GM12891 (cell line): ENCODE measurements around the gene ADAMTS15.

Experiments used
- DNase-seq: peaks from one replicate; pipeline ENCODE4 v3.0.0; 2011; ENCODE audit warnings: low spot score; ENCODE audit not compliant: insufficient read length
- FAIRE-seq: peaks from 2 replicates; lab custom pipeline; 2011; peaks lifted over from hg19 to GRCh38; lab: Jason Lieb, UNC
- PAX5 ChIP-seq: IDR thresholded peaks from 2 replicates; pipeline ENCODE4 v1.6.1; 2011; ENCODE audit warnings: low read length, moderate library complexity, mild to moderate bottlenecking; ENCODE audit not compliant: insufficient read depth, severe bottlenecking
- POLR2A ChIP-seq: IDR thresholded peaks from 2 replicates; pipeline ENCODE4 v1.6.1; 2011; ENCODE audit warnings: low read depth, low read length, control low read depth
- POLR2AphosphoS5 ChIP-seq: IDR thresholded peaks from 2 replicates; pipeline ENCODE4 v1.6.1; 2011; ENCODE audit warnings: low read depth, low read length, control low read depth
- POU2F2 ChIP-seq: IDR thresholded peaks from 2 replicates; pipeline ENCODE4 v1.6.1; 2011; ENCODE audit warnings: low read depth, mild to moderate bottlenecking, control low read depth, low read length, moderate library complexity
- SPI1 ChIP-seq: IDR thresholded peaks from 2 replicates; pipeline ENCODE4 v1.6.1; 2011; ENCODE audit warnings: low read depth, low read length, control low read depth
- TAF1 ChIP-seq: IDR thresholded peaks from 2 replicates; pipeline ENCODE4 v1.6.1; 2011; ENCODE audit warnings: low read depth, low read length, control low read depth

The ADAMTS15 gene

DNA sequence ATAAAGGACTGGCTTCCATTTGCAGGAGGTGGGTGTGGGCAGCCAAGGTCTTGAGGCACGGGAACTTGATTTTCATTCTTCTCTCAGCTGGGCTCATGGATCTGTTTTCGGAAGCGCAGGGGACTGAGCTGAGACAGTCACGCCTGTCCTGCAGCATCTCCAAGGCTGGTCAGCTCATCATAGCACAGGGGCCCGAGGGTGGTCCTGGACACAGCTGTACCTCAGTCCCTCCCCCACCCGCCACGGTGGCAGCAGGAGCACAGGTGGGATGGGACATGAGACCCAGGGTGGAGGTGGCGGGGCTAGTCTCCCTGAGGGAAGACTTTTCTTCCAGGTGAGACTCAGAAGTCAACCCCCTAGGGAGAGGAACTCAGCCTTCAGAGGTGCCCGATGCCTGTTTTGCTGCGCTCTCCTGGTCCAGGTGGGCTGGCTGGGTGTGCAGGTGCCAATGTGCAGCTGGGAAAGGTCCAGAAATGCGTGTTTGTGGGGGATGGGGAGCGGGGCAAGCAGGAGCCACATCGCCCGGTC is 23.8 kb upstream of the ADAMTS15 start:
- no peak for FAIRE-seq

GRCh38 chr11:130425156-130425555 is 23.3 kb upstream of the ADAMTS15 start:
- no peak for FAIRE-seq

More for the DNA sequence above, 23.8 kb upstream of the ADAMTS15 start:
- TF ChIP-seq SPI1, result no peak
- TF ChIP-seq POLR2A, result no peak
- no peak for TF ChIP-seq POLR2AphosphoS5
- no peak for TF ChIP-seq POU2F2
- TF ChIP-seq PAX5, result no peak
- TF ChIP-seq TAF1, result no peak
- DNase-seq, result no peak

GRCh38 chr11:130426223-130426836 is 22.1 kb upstream of the ADAMTS15 start:
- FAIRE-seq (no peak), DNase-seq (no peak)
- TF ChIP-seq POLR2AphosphoS5 (no peak), POU2F2 (no peak), POLR2A (no peak), SPI1 (no peak), PAX5 (no peak), TAF1 (no peak)

More at GRCh38 chr11:130425156-130425555, 23.3 kb upstream of the ADAMTS15 start:
- TF ChIP-seq PAX5 (no peak), POLR2A (no peak), TAF1 (no peak), SPI1 (no peak), POU2F2 (no peak), POLR2AphosphoS5 (no peak)
- DNase-seq, result no peak

DNA sequence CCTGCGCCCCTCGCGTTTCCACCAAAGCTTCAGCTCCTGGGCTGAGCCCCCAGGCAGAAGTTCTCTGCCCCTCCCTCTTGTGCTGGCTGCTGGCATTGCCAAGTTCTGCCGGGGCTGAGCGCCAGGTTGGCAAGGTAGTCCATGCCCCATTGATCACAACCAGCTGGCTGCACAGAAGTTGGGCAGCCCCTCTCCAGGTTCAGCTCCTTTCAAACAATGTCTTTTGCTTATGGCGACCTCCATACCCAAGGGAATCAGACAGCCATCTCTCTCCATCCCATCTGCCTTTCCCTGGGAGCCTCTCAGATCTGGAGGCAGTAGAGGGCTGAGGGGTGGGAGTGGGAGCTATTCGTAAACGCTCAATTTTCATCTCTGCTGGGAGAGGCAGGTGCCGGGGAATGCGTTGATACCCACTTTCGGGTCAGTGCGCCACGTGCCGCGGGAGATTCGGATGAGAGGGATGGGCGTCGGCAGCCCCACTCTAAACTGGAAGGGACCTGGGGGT is 21.6 kb upstream of the ADAMTS15 start:
- FAIRE-seq, result no peak
- TF ChIP-seq TAF1, result no peak
- TF ChIP-seq POU2F2, result no peak
- TF ChIP-seq SPI1, result no peak

GRCh38 chr11:130427581-130428315 is 20.7 kb upstream of the ADAMTS15 start:
- FAIRE-seq, result no peak
- no peak for DNase-seq
- TF ChIP-seq TAF1 (no peak), POU2F2 (no peak), SPI1 (no peak), POLR2A (no peak)

More for the DNA sequence above, 21.6 kb upstream of the ADAMTS15 start:
- DNase-seq, result no peak

- TF ChIP-seq PAX5, result no peak
- TF ChIP-seq TAF1, result no peak
- TF ChIP-seq POLR2AphosphoS5, result no peak
- TF ChIP-seq POLR2A, result no peak
- no peak for TF ChIP-seq SPI1
- no peak for TF ChIP-seq POU2F2
- FAIRE-seq (no peak), DNase-seq (no peak)
Observed at GRCh38 chr11:130428316-130429119, 19.9 kb upstream of the ADAMTS15 start, which contains the start of gene ADAMTS8. Gene ADAMTS8, minus strand, starts transcription at chr11:130428609. Its CDS starts 323 bp downstream, at chr11:130428286.

DNA sequence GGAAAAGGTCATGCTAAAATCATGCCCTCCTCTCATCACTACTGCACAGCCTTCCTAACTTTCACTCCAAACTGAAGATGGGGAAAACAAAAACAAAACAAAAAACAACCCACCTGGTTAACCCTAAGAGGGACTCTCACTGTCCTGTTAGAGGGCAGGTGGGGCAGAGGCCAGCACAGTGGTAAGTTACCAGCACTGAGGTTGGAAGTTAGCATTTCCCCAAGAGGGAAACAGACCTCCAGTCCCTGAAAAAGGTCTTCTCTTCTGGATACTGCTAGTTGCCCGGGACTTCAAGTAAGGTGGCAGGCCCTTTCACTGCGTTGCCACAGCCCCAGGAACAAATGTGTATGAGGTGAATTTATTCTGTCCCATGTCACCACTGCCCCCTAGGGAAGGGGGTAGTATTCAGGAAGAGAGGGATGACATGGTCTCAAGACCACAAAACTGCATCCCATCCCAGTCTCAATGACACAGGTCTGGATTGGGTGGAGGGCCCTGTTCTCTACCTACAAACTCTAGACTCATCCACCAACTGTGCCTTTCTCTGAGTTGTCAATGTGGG is 19.2 kb upstream of the ADAMTS15 start:
- no peak for TF ChIP-seq POLR2A
- TF ChIP-seq PAX5, result no peak
- TF ChIP-seq POLR2AphosphoS5, result no peak
- no peak for TF ChIP-seq SPI1
- no peak for TF ChIP-seq POU2F2
- no peak for TF ChIP-seq TAF1
- DNase-seq (no peak), FAIRE-seq (no peak)

GRCh38 chr11:130429983-130430382 is 18.5 kb upstream of the ADAMTS15 start:
- FAIRE-seq, result no peak
- TF ChIP-seq POLR2A (no peak), PAX5 (no peak), POLR2AphosphoS5 (no peak), TAF1 (no peak), SPI1 (no peak), POU2F2 (no peak)
- DNase-seq, result no peak
